Right cardiac atrium (tissue), 5 donors: ENCODE data around the gene LYAR. TPM values are rescaled to one million over a fixed set of nuclear protein-coding genes. Genes with fewer than 3 reads are reported as not detected.
"Not testable (repeated sequence)": the region's sequence is repeated elsewhere in the genome, so short reads cannot be mapped to it uniquely, and the experiment has no call there.

ENCODE experiments used
- ATAC-seq, 2 donors: fragments of 200-7000 bp; cut with Tn5 transposase; one replicate each; pipeline versions ENCODE4 v1.8.0 to v1.9.1; 2020; ENCODE audit warnings: moderate library complexity in 2 of 2, mild to moderate bottlenecking in 1 of 2
- DNase-seq, 3 donors: peaks; one replicate each; pipeline ENCODE4 v3.0.0-alpha.2; 2020
- H3K27ac ChIP-seq: one replicate; pipeline ENCODE4 v1.5.1; 2013; ENCODE audit warnings: mild to moderate bottlenecking, low read length, control low read depth, moderate library complexity
- H3K27me3 ChIP-seq: one replicate; pipeline ENCODE4 v1.6.1; 2013; ENCODE audit not compliant: control insufficient read depth, insufficient read depth
- H3K4me1 ChIP-seq: one replicate; pipeline ENCODE4 v1.6.1; 2013; ENCODE audit warnings: low read length; ENCODE audit not compliant: control insufficient read depth, insufficient read depth
- H3K4me3 ChIP-seq: one replicate; pipeline ENCODE4 v1.5.1; 2013; ENCODE audit warnings: low read length, control low read depth
- H3K9me3 ChIP-seq: one replicate; pipeline ENCODE4 v1.6.1; 2013; ENCODE audit warnings: low read length; ENCODE audit not compliant: control insufficient read depth
- WGBS: extraction: QIAGEN DNeasy Blood & Tissue Kit; methylation state at CpG from one replicate; pipeline ENCODE4 v1.1.7; 2013; 5-methylcytosine and 5-hydroxymethylcytosine counted together
- intact Hi-C, 4 donors: fragments of 100-400 bp; cut with DNase I; formaldehyde crosslinking; loops; one replicate each; pipeline versions ENCODE4 v1.11.0 to v1.14.0; 2022 to 2023
- polyA plus RNA-seq: library from polyadenylated mRNA; stranded (reverse); fragments of 200-250 nt; gene quantifications from one replicate; pipeline ENCODE4 v1.2.3, GENCODE V29; 2013
- total RNA-seq, 4 donors: library from RNA; stranded (reverse); fragmentation: NEBNext Ultra II Directional; extraction: Animal tissue kit (Norgen Biotek cat#: 25700); gene quantifications; one replicate each; pipeline ENCODE4 v1.2.1, GENCODE V29; 2021
- donor health status: healthy with polysubstance abuse.
- donor health status: DM: no; HTN: yes; CAD: no.
- donor health status: DM: no; HTN: no; CAD: no.
- donor health status: DM: no; HTN: yes; CAD: no; lungs with severe emphysema.
- donor health status: DM: yes; HTN: yes; CAD: no.

Gene LYAR
- total and polyA plus RNA-seq, 5 donors: 10.0 to 15.0 (median 11.4) TPM

DNA sequence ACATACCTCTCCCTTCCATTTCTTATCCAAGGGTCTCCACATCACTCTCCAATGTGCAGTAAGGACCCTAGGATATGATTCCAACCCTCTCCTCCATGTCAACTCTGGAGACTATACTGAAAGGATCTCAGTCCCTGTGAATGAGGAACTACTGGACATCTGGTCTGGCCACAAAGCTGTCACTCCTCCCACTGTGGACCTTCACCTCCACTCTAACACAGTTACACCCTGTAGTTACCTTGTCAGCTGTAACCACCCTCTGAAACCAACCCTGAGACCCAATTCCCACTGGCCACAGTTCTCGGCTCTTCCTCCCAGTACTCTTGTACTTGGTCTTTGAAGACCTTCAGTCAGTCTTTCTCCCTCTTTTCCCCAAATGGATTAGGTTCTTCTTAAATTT, 44.8 kb downstream of the LYAR start:
- Histone ChIP-seq H3K4me3 (no peak overlapping the region), H3K27ac (no peak overlapping the region), H3K4me1 (no peaks in the 10 kb centered on the region), H3K27me3 (no peaks in the 10 kb centered on the region), H3K9me3 (no peaks in the 10 kb centered on the region)
- DNase-seq (no peak), ATAC-seq (no peak)
- intact Hi-C loops: no loop called here
- WGBS: 89% methylated on average over 1 of the region's 1 CpG

DNA sequence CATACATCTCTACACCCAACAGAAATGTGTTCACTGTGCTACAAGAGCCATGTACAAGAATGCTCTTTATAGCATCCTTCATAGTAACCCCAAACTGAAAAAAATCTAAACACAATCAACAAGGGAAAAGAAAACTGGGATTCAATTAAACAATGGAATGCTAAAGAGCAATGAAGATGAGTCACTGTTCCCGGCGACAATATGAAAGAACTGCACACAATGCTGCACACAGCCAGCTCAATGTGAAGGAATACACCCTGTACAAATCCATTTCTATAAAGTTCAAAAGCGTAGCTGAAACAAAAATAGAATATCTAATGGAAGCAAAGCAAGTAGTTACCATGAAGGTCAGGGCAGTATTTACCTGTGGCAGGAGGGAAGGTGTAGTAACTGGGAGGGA, 50.4 kb downstream of the LYAR start:
- intact Hi-C loops, H3K4me1 ChIP-seq, ATAC-seq, H3K27me3 ChIP-seq, H3K4me3 ChIP-seq, H3K9me3 ChIP-seq, DNase-seq, H3K27ac ChIP-seq: not testable (repeated sequence)
- 87% methylated on average over 3 of the region's 3 CpGs for WGBS

DNA sequence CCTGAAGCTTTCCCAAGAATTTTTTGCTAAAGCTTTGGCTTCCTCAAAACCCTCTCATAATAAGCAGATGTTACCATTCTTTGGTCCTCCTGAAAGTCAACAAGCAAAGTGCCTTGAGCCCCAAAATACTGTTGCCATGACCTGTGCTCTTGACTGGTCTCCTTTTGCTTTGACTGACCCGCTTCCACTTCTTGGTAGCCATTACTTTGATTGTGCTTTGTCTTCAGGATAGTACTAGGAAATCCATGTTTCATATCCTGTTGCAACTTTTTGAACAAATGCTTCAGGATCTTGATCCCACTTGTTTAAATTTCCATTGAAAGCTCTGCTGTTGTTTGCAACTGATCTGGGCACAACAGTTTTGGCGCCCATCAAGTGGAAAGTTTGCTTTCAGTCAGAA, 56.3 kb downstream of the LYAR start:
- Histone ChIP-seq H3K27me3 (no peaks in the 10 kb centered on the region), H3K4me1 (no peaks in the 10 kb centered on the region), H3K4me3 (no peak overlapping the region), H3K27ac (no peak overlapping the region), H3K9me3 (no peaks in the 10 kb centered on the region)
- ATAC-seq: no peak
- 98% methylated on average over 2 of the region's 2 CpGs for WGBS
- no peak for DNase-seq
- intact Hi-C loops: no loop called here

DNA sequence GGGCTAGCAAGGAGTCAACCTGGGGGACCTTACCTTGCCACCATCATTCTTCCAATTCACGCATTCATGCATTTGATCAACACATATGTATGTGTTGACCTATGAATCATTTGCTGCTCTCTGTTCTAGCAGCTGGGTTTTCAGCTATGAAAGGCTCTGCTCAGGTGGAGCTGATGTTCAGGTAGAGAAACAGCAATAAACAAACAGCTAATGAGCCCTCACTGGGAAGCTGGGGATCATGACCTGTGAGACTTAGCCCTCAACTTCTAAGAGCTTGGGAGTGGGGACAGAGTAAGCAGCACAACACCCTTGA, 61.6 kb downstream of the LYAR start:
- H3K9me3 ChIP-seq: no peaks in the 10 kb centered on the region
- no peak for DNase-seq
- intact Hi-C loops: no loop called here
- no peaks in the 10 kb centered on the region for H3K27me3 ChIP-seq
- H3K4me1 ChIP-seq: no peaks in the 10 kb centered on the region
- no peak for ATAC-seq
- 75% methylated on average over 1 of the region's 1 CpG for WGBS
- no peak overlapping the region for H3K4me3 ChIP-seq
- no peak overlapping the region for H3K27ac ChIP-seq

DNA sequence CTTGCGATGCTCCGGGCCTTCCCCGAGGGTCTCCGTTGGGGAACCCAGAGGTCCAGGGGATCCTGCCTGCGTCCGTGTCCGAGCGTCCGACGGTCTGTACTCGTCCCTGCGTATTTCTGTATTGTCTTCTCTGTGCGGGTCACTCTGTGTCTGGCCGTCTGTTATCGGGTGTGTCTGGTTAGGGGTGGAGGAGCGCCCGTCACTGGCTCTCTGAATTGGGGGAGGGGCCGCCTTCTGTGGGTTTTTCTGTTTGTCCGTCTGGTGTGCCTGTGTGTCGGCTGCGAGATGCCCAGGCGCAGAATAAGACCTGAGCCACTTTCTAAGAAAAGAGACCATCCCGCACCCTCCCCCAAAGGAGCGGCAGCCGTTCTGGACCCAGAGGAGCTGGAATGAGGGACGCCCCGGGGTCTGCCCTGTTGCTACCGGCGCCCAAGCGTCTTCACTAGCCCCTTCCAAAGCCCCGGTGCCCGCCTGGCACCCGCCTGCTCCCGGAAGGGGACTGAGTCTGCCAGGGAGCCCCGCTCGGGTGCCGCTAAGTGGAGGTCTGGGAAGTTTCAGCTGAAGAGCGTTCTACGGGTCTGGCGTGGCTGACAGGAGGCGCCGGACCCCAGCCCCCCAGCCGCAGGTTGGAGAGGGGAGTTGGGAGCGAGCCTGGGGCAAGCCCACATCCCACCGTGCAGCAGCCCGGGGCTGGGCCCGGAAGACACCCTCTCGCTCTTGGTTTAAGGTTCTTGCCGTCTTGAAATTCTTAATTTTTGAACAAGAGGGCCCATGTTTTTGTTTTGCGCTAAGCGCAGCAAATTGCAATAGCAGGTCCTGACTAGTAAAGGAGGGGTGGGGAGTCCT, 62.2 kb downstream of the LYAR start:
- Histone ChIP-seq H3K4me3 (no peak overlapping the region), H3K9me3 (no peaks in the 10 kb centered on the region), H3K4me1 (no peaks in the 10 kb centered on the region), H3K27ac (no peak overlapping the region), H3K27me3 (no peaks in the 10 kb centered on the region)
- no peak for ATAC-seq
- WGBS: 8% methylated on average over 51 of the region's 51 CpGs
- intact Hi-C loops: no loop called here
- no peak for DNase-seq

DNA sequence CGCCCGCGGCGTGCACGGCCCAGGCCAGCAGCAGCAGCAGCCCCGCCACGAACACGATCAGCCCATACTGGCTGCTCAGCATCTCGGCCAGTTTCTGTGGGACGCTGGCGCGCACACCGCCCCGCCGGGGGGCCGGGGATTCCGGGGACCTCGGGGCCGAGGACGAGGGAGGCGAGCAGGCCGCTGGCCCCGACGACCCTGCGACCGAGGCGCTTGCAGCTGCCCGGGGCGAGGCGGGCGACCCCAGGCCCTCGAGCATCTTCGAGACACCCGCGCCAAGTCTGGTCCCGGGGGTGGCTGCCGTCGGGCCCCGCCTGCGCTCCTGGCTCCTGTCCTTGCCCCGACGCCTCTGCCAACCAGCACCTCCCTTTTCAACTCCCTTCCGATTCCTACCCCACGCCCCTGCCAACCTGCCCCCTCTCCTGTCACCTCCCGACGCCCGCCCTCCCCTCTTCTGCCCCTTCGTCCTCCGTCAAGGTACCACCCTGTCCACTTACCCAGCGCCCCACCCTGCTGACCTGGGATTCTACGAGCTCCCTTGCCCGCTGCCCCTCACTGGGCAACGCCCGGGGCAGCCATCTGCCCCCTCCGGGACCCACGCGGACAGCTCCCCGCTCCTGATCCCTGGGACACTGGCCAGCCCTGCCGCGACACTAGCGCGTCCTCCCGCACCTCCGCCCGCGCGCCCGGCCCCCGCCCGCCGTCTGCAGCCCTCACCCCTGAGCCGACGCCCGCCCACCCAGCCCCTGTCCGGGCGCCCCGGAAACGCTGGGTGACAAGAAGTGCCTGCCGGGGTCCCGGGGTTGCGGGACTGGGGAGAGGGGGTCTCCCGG, 63.1 kb downstream of the LYAR start, which contains the start of gene OTOP1:
TSS of gene OTOP1 (minus strand) at position 324 of the 833 bp plus-strand sequence. CDS start at position 259, 65 bp downstream.
- 8% methylated on average over 82 of the region's 82 CpGs for WGBS
- no peaks in the 10 kb centered on the region for H3K27me3 ChIP-seq
- intact Hi-C loops: no loop called here

DNA sequence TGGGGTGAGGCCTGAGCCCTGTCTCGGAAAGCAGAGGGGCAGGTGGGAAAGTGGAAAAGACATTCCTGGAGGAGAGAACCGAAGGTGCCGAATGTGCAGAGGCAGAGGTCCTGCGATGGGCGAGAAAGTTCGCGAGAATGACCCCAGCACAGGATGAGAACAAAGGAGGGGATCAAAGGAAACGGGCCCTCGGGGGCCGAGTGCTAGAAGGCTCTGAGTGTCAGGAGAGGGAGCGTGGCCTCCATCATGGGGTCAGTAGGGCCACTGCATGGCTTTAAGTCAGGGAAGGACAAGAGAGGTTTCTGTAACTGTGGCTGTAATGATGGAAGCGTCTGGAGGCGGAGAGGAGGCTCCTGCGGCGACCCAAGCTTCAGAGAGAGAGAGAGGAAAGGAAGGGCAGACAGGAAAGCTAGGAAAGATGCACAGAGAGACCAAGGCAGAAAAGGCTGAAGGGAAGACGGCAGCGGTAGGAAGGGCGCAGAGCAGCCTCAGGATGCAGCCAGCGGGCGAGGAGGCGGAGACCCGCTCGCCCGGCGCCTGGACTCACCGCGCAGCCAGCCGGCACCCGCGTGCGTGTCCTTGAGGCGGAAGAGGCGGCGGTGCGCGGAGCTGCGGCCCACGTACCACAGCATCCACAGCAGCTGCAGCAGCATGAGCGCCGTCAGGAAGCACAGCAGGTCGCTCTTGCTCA, 63.9 kb downstream of the LYAR start:
- no peak for DNase-seq
- ATAC-seq: no peak
- no peaks in the 10 kb centered on the region for H3K9me3 ChIP-seq
- H3K4me3 ChIP-seq: no peak overlapping the region
- H3K27me3 ChIP-seq: no peaks in the 10 kb centered on the region
- 9% methylated on average over 41 of the region's 41 CpGs for WGBS
- H3K4me1 ChIP-seq: no peaks in the 10 kb centered on the region
- intact Hi-C loops: no loop called here
- H3K27ac ChIP-seq: no peak overlapping the region

More for the DNA sequence above, 63.1 kb downstream of the LYAR start, which contains the start of gene OTOP1:
- Histone ChIP-seq H3K4me1 (no peaks in the 10 kb centered on the region), H3K27ac (no peak within 1 kb of the TSS), H3K9me3 (no peaks in the 10 kb centered on the region), H3K4me3 (no peak within 1 kb of the TSS)
- ATAC-seq: no peak
- peak in 1 of 3 donors; percentile 51 for DNase-seq

Other genes starting within 250 kb of the LYAR start
- gene OTOP1, start 63.2 kb downstream of the LYAR start, total RNA-seq: not detected
- not detected for gene OTOP1, start 63.2 kb downstream of the LYAR start, polyA plus RNA-seq
- 10 to 100 TPM; 12.7 to 17.7 (median 15.7) TPM for gene TMEM128, start 41.9 kb downstream of the LYAR start, total RNA-seq
- 20.7 TPM for gene TMEM128, start 41.9 kb downstream of the LYAR start, polyA plus RNA-seq
- gene ZBTB49, start 97 bp upstream of the LYAR start, total RNA-seq: 1 to 10 TPM; 4.2 to 6.0 (median 4.8) TPM
- 2.2 TPM for gene ZBTB49, start 97 bp upstream of the LYAR start, polyA plus RNA-seq
- 10 to 100 TPM in 1 of 4 donors, 1 to 10 TPM in 3; 6.2 to 16.2 (median 7.5) TPM for gene NSG1, start 96.9 kb upstream of the LYAR start, total RNA-seq
- gene NSG1, start 96.9 kb upstream of the LYAR start, polyA plus RNA-seq: 4.9 TPM